Measurements from ENCODE around the gene NME9. TPM values are rescaled to one million over a fixed set of nuclear protein-coding genes. Genes with fewer than 3 reads are reported as not detected.

NME9 gene
- total and polyA plus RNA-seq, 4 experiments from 2014 or later, result 0.80 to 1.4 (median 1.1) TPM

DNA sequence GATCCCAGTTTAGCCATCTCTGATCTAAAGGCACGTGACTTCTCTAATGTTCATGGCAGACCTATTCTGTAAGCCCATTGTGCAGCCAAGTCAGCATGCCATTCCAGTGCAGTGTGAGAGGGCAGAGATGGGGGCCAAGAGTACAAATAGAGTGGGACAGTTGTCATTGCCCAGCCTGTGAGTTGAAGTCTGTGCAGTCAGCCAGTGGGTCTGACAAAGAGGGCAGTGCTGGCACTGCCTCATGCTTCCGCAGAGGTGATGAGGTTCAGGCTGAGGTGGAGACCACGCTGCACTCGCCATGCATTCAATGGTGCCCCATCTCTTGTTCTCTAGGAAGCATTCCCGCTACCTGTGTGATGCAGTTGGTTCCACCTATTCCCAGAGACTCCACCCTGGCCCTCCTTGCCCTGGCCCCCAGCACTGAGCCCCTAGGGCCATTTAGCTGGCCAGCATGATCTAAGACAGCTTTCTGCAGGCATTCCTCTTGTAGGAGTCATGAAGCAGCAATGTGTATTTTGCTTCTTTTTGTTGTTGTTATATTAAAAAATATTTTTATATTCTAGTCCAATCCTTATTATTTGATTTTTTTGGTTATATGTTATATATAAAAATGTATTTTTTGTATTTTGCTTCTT lies 22.4 kb upstream of the NME9 start:
- Histone ChIP-seq H3K27me3 (ENCODE audit: insufficient read depth, low read length) (no peaks in the 10 kb centered on the region), H3K36me3 (ENCODE audit: insufficient read depth, low read length) (no peaks in the 10 kb centered on the region), H3K4me1 (ENCODE audit: insufficient read depth, low read length) (no peaks in the 10 kb centered on the region), H3K9me3 (ENCODE audit: control insufficient read depth in 1 of 2, low read length in 2 of 2) (no peaks in the 10 kb centered on the region), H3K27ac (ENCODE audit: low read depth, low read length) (no peak overlapping the region), H3K4me3 (ENCODE audit: low read length in 2 of 2) (no peak overlapping the region)
- Mint-ChIP-seq H3K4me3 (no peak overlapping the region), H3K9me3 (peaks cover 0 to 4% (median 0%) of the 10 kb centered on the region in 8 donors), H3K27me3 (peaks cover 11 to 15% of the 10 kb centered on the region in 2 donors), H3K4me1 (peaks cover 2 to 11% (median 7%) of the 10 kb centered on the region in 4 donors), H3K27ac (no peak overlapping the region), H3K36me3 (peaks cover 0 to 3% of the 10 kb centered on the region in 2 donors)
- DNase-seq, result no peak
- ChIA-PET POLR2A (ENCODE audit: partially characterized antibody) (no interaction called here), CTCF (ENCODE audit: partially characterized antibody) (interaction anchor here (1.7 kb wide), 1 partner anchor 24 kb away, joined by 3 read pairs; no protein-coding TSS in a partner anchor)
- intact Hi-C loops (cut with micrococcal nuclease), result no loop called here

DNA sequence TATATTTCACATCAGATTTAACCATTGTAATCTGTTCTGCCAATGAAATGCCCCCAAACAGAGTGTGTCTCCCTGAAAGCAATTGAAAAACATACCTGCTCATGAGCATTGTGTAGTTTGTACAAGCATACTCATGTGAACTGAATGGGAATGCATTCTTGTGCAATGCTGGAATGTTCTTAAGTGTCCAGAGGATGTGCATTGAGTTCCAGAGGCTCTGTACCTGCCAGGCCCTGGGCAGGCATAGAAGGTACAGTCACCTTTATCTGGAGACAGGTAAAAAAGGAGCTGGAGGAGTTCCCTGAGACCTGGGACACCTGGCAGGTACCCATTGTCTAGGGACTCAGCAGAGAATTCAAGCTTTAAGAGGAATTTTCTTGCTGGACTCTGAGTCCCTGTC lies 21.5 kb upstream of the NME9 start:
- Mint-ChIP-seq H3K4me1 (peaks cover 2 to 12% (median 7%) of the 10 kb centered on the region in 4 donors), H3K4me3 (peak overlapping the region in 1 of 8 donors; percentile 17), H3K27me3 (peaks cover 16 to 21% of the 10 kb centered on the region in 2 donors), H3K9me3 (peaks cover 0 to 4% (median 0%) of the 10 kb centered on the region in 8 donors), H3K36me3 (peaks cover 0 to 3% of the 10 kb centered on the region in 2 donors), H3K27ac (no peak overlapping the region)
- POLR2A ChIA-PET (ENCODE audit: partially characterized antibody), result no interaction called here
- intact Hi-C loops (cut with micrococcal nuclease), result no loop called here
- CTCF ChIA-PET (ENCODE audit: partially characterized antibody), result interaction anchor here (1.0 to 1.7 kb wide), 3 partner anchors 23 to 572 kb away, joined by 3 to 4 read pairs (median 3); no protein-coding TSS in a partner anchor
- Histone ChIP-seq H3K27ac (ENCODE audit: low read depth, low read length) (no peak overlapping the region), H3K27me3 (ENCODE audit: insufficient read depth, low read length) (no peaks in the 10 kb centered on the region), H3K36me3 (ENCODE audit: insufficient read depth, low read length) (no peaks in the 10 kb centered on the region), H3K4me1 (ENCODE audit: insufficient read depth, low read length) (no peaks in the 10 kb centered on the region), H3K9me3 (ENCODE audit: control insufficient read depth in 1 of 2, low read length in 2 of 2) (no peaks in the 10 kb centered on the region), H3K4me3 (ENCODE audit: low read length in 2 of 2) (no peak overlapping the region)
- no peak for DNase-seq

- intact Hi-C loops (cut with micrococcal nuclease), result loop anchor here (2.0 kb wide), 1 partner anchor 21 kb away; the partner anchor contains the start of gene NME9
- Histone ChIP-seq H3K27ac (ENCODE audit: low read depth, low read length) (no peak overlapping the region), H3K9me3 (ENCODE audit: control insufficient read depth in 1 of 2, low read length in 2 of 2) (no peaks in the 10 kb centered on the region), H3K4me1 (ENCODE audit: insufficient read depth, low read length) (no peaks in the 10 kb centered on the region), H3K4me3 (ENCODE audit: low read length in 2 of 2) (no peak overlapping the region), H3K36me3 (ENCODE audit: insufficient read depth, low read length) (no peaks in the 10 kb centered on the region), H3K27me3 (ENCODE audit: insufficient read depth, low read length) (no peaks in the 10 kb centered on the region)
- H3K9me3 Mint-ChIP-seq, result peaks cover 0 to 4% (median 0%) of the 10 kb centered on the region in 8 donors
- ChIA-PET POLR2A (ENCODE audit: partially characterized antibody) (no interaction called here), CTCF (ENCODE audit: partially characterized antibody) (interaction anchor here (1.0 to 1.7 kb wide), 4 partner anchors 22 to 573 kb away, joined by 3 to 5 read pairs (median 4); no protein-coding TSS in a partner anchor)
- peak overlapping the region in 4 of 8 donors; percentile 39 to 52 (median 46) for H3K4me3 Mint-ChIP-seq
- peaks cover 2 to 12% (median 7%) of the 10 kb centered on the region in 4 donors for H3K4me1 Mint-ChIP-seq
- peaks cover 0 to 3% of the 10 kb centered on the region in 2 donors for H3K36me3 Mint-ChIP-seq
- peaks cover 16 to 26% of the 10 kb centered on the region in 2 donors for H3K27me3 Mint-ChIP-seq
- no peak overlapping the region for H3K27ac Mint-ChIP-seq
- DNase-seq, result no peak
Measured at GRCh38 chr3:138349926-138350665, 20.4 kb upstream of the NME9 start.

GRCh38 chr3:138348754-138349739 lies 19.4 kb upstream of the NME9 start:
- Mint-ChIP-seq H3K27ac (no peak overlapping the region), H3K27me3 (peaks cover 16 to 26% of the 10 kb centered on the region in 2 donors), H3K36me3 (peaks cover 0 to 3% of the 10 kb centered on the region in 2 donors), H3K4me1 (peaks cover 2 to 12% (median 7%) of the 10 kb centered on the region in 4 donors), H3K9me3 (peaks cover 0 to 4% (median 0%) of the 10 kb centered on the region in 8 donors), H3K4me3 (peak overlapping the region in 7 of 8 donors; percentile 49 to 79 (median 58))
- H3K36me3 ChIP-seq (ENCODE audit: insufficient read depth, low read length), result no peaks in the 10 kb centered on the region
- CTCF ChIA-PET (ENCODE audit: partially characterized antibody), result interaction anchor here (0.6 to 1.4 kb wide), 2 partner anchors 49 to 165 kb away, joined by 3 to 5 read pairs; no protein-coding TSS in a partner anchor
- no peaks in the 10 kb centered on the region for H3K9me3 ChIP-seq (ENCODE audit: control insufficient read depth in 1 of 2, low read length in 2 of 2)
- DNase-seq, result no peak
- intact Hi-C loops (cut with micrococcal nuclease), result loop anchor here (1.0 to 2.0 kb wide), 2 partner anchors 20 to 169 kb away; partner anchors contain the start of gene NME9
- no peaks in the 10 kb centered on the region for H3K4me1 ChIP-seq (ENCODE audit: insufficient read depth, low read length)
- H3K27ac ChIP-seq (ENCODE audit: low read depth, low read length), result no peak overlapping the region
- POLR2A ChIA-PET (ENCODE audit: partially characterized antibody), result no interaction called here
- H3K4me3 ChIP-seq (ENCODE audit: low read length in 2 of 2), result peak overlapping the region in 1 of 2 donors; percentile 22
- H3K27me3 ChIP-seq (ENCODE audit: insufficient read depth, low read length), result no peaks in the 10 kb centered on the region

- H3K4me3 ChIP-seq (ENCODE audit: low read length in 2 of 2), result peak within 1 kb of the TSS in 1 of 2 donors; percentile 22
- POLR2A ChIA-PET (ENCODE audit: partially characterized antibody), result no interaction called here
- Mint-ChIP-seq H3K36me3 (peaks cover 0 to 3% of the 10 kb centered on the region in 2 donors), H3K27me3 (peaks cover 14 to 26% of the 10 kb centered on the region in 2 donors), H3K4me3 (peak within 1 kb of the TSS; percentile 85 to 97 (median 92)), H3K27ac (peak within 1 kb of the TSS in 3 of 7 donors; percentile 31 to 88 (median 86)), H3K4me1 (peaks cover 2 to 12% (median 7%) of the 10 kb centered on the region in 4 donors), H3K9me3 (peaks cover 0 to 4% (median 0%) of the 10 kb centered on the region in 8 donors)
- H3K4me1 ChIP-seq (ENCODE audit: insufficient read depth, low read length), result no peaks in the 10 kb centered on the region
- no peak within 1 kb of the TSS for H3K27ac ChIP-seq (ENCODE audit: low read depth, low read length)
- intact Hi-C loops (cut with micrococcal nuclease), result loop anchor here (1.0 to 2.0 kb wide), 2 partner anchors 19 to 168 kb away; partner anchors contain the start of gene NME9
- no peak for DNase-seq
- CTCF ChIA-PET (ENCODE audit: partially characterized antibody), result interaction anchor here (0.6 to 1.0 kb wide), 3 partner anchors 164 to 169 kb away, joined by 3 to 5 read pairs (median 3); no protein-coding TSS in a partner anchor
- no peaks in the 10 kb centered on the region for H3K36me3 ChIP-seq (ENCODE audit: insufficient read depth, low read length)
- H3K9me3 ChIP-seq (ENCODE audit: control insufficient read depth in 1 of 2, low read length in 2 of 2), result no peaks in the 10 kb centered on the region
- no peaks in the 10 kb centered on the region for H3K27me3 ChIP-seq (ENCODE audit: insufficient read depth, low read length)
Measured at GRCh38 chr3:138347960-138348753, 18.5 kb upstream of the NME9 start, which contains the start of gene MRAS. Gene MRAS (plus strand): TSS chr3:138348579. CDS start chr3:138372884, 24,305 bp downstream.

DNA sequence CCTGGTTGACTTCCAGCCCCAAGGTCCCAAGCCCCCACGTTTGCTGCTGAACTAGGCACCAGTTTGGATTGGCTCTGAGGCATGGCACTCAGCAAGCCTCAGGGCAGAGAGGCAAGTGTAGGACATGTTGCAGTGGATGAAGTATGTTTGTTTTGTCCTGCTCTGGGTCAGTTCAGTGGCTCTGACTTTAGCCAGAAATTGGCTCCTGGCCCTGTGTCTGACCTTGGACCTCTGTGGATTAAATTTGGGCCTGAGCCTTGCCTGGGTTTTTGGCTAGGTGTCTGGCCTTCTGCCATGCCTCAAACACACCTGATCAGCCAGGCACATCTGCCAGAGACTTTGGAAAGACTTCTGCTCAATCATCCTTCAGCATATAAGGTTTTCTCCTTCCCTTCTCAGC lies 15.1 kb upstream of the NME9 start:
- intact Hi-C loops (cut with micrococcal nuclease), result no loop called here
- Mint-ChIP-seq H3K4me1 (peaks cover 2 to 12% (median 7%) of the 10 kb centered on the region in 4 donors), H3K27me3 (peaks cover 14 to 21% of the 10 kb centered on the region in 2 donors), H3K36me3 (peaks cover 0 to 3% of the 10 kb centered on the region in 2 donors), H3K4me3 (no peak overlapping the region), H3K27ac (no peak overlapping the region), H3K9me3 (peaks cover 0 to 4% (median 0%) of the 10 kb centered on the region in 8 donors)
- H3K27ac ChIP-seq (ENCODE audit: low read depth, low read length), result no peak overlapping the region
- no peaks in the 10 kb centered on the region for H3K27me3 ChIP-seq (ENCODE audit: insufficient read depth, low read length)
- H3K4me3 ChIP-seq (ENCODE audit: low read length in 2 of 2), result no peak overlapping the region
- no peaks in the 10 kb centered on the region for H3K9me3 ChIP-seq (ENCODE audit: control insufficient read depth in 1 of 2, low read length in 2 of 2)
- H3K36me3 ChIP-seq (ENCODE audit: insufficient read depth, low read length), result no peaks in the 10 kb centered on the region
- no peaks in the 10 kb centered on the region for H3K4me1 ChIP-seq (ENCODE audit: insufficient read depth, low read length)
- ChIA-PET POLR2A (ENCODE audit: partially characterized antibody) (no interaction called here), CTCF (ENCODE audit: partially characterized antibody) (interaction anchor here (1.3 kb wide), 1 partner anchor 16 kb away, joined by 3 read pairs; no protein-coding TSS in a partner anchor)
- no peak for DNase-seq

Data from CD4-positive, alpha-beta memory T cell (primary cell).